ENCODE measurements around the gene RPL29.

The RPL29 gene

GRCh38 chr3:51980253-51980652 lies 15.4 kb downstream of the RPL29 start:
- DNase-seq, result no peak

GRCh38 chr3:51978143-51978502 lies 17.6 kb downstream of the RPL29 start:
- DNase-seq, result no peak

- no peak for DNase-seq
Measured at GRCh38 chr3:51977446-51978142, 18.1 kb downstream of the RPL29 start.

DNA sequence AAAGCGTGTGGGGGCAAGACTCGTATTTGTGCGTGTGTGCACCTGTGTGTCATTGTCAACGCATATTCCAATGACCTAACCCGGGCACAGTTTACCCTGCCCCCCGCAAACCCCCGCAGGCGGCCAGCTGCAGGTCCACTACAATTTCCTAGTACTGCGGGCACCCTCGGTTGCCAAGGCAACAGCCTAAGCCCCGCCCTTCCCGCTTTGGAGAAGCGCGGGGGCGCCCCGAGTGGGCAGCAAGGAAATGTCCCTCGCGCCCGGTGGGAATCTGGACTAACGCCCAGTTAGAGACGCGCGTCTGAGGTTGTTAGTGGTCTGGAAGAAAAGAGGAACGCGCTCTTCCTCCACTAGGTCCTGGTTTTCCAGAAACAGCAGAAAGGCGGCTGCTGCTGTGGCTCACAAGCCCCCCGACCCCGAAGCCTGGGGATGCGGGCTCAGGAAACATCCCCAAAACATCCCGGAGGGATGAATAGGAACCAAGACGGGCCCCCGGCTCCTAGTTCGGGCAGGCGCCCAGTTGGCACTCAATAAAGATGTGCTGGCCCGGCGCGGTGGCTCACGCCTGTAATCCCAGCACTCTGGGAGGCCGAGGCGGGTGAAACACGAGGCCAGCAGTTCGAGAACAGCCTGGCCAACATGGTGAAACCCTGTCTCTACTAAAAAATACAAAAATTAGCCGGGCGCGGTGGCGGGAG lies 19.7 kb downstream of the RPL29 start:
- peak; percentile 46 to 54 for DNase-seq

- DNase-seq, result peak; percentile 73 to 76
Measured at GRCh38 chr3:51974963-51975851, 20.5 kb downstream of the RPL29 start, which contains the start of gene ABHD14A. Gene ABHD14A (plus strand): TSS chr3:51975064. CDS start chr3:51975136, 72 bp downstream.

DNA sequence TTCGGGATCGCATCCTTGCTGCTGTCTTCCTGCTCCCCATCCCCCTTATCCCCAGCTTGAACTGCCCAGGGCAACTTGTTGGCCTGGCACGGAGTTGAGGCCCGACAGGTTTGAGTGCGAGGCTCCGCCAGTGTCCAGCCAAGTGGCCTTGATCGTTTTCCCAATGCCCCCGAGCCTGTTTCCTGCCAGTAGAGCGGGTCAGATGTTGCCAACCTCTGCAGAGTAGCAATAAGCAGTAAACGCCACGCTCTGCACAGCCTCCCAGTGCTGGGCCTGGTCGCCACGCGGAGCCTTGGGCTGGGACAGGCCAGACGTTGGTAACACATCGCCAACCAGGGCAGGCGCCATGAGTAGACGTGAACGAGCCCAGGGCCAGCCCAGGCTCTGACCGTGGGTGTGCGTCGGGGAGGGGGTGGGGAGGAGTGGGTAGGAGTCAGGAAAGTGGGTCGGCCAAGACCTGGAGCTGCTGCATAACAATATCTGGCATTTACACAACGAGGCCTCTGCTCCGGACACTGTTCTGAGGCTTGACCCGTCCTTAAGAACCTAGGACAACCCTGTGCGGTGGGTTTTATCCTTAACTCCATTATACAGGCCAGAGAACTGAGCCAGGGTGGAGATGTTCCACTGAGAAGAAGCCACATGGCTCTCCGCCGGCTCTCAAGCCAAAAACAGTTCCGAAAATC lies 21.3 kb downstream of the RPL29 start:
- DNase-seq, result peak in 1 of 2 donors; percentile 48

GRCh38 chr3:51971350-51971749 lies 24.3 kb downstream of the RPL29 start:
- DNase-seq, result no peak

DNA sequence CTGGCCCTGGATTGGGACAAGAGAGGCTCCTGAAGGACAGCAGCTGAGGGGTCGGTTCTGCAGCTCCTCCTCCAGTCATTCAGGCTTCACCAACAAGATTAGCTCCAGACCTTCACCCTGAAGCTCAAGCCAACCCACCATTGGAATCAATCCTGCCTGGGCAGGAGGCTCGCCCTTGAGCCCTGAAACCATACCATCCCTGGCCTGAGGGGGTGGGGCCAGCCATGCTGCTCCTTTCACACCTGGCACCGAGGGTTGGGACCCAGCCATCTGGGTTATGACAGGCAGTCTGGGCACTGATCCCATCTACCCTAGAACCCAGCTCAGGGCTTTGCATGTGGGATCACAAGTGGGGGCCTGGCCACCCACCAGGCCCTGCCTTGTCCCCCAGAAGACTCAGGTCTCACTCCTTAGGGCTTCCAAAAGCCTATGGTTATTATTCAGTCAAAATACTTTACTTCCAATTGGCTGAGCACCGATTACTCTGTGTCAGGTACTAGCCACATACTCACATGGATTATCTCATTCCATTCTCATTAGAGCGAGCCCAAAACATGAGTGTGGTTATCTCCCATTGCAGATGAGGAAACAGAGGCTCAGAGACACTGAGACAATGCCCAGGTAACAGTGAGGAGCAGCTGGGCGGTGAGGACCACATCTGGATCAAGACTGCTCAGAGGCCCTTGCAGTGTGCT lies 24.9 kb downstream of the RPL29 start:
- DNase-seq, result no peak

- DNase-seq, result no peak
Measured at GRCh38 chr3:51969841-51970240, 25.9 kb downstream of the RPL29 start.

DNA sequence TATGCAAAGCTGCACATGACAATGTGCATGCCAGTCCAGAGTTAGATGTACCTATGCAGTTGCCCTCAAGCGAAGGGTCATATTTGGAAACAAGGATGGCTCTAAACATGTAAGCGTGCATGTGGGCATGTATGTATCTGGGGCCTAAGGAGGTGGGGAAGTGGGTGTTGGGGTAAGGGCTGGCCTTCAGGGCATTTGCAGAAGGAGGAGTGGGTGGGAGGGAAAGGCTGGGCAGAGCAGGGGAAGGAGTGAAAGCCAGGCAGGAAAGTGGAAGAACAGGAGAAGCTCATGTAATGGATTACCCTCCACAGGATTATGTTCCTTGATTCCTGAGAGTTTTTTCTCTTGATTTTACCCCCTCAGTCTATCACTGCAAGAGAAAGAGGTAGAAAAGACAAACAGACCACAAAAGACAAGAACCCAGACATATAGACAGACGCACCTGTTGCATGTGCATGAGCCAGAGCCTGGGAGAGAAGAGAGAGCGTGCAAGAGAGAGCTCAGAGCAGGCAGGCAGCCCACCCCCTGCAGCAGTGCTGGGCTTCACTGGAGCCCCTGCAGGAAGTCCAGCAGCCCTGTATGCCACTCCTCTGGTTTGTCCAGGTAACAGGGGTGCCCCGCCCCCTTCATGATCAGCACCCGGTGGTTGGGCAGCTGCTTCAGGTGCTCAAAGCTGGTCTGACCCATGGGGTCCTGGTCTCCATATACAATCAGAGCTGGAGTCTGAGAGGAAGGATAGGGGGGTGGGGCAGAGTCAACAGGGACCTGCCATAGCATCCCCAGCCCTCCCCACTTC lies 26.6 kb downstream of the RPL29 start:
- DNase-seq, result no peak

- no peak for DNase-seq
Measured at GRCh38 chr3:51968170-51968775, 27.4 kb downstream of the RPL29 start.

- DNase-seq, result peak; percentile 41 to 57
Measured at GRCh38 chr3:51967384-51968169, 28.1 kb downstream of the RPL29 start, which contains the start of gene PCBP4. Gene PCBP4 (minus strand): TSS chr3:51967454. CDS start chr3:51961240, 6,214 bp downstream.

GRCh38 chr3:51966922-51967383 lies 28.7 kb downstream of the RPL29 start:
- no peak for DNase-seq

GRCh38 chr3:51966486-51966885 lies 29.2 kb downstream of the RPL29 start:
- DNase-seq, result no peak

GRCh38 chr3:51966016-51966415 lies 29.7 kb downstream of the RPL29 start:
- no peak for DNase-seq

GRCh38 chr3:51964521-51964920 lies 31.2 kb downstream of the RPL29 start:
- no peak for DNase-seq

GRCh38 chr3:51963951-51964451 lies 31.7 kb downstream of the RPL29 start:
- no peak for DNase-seq

DNA sequence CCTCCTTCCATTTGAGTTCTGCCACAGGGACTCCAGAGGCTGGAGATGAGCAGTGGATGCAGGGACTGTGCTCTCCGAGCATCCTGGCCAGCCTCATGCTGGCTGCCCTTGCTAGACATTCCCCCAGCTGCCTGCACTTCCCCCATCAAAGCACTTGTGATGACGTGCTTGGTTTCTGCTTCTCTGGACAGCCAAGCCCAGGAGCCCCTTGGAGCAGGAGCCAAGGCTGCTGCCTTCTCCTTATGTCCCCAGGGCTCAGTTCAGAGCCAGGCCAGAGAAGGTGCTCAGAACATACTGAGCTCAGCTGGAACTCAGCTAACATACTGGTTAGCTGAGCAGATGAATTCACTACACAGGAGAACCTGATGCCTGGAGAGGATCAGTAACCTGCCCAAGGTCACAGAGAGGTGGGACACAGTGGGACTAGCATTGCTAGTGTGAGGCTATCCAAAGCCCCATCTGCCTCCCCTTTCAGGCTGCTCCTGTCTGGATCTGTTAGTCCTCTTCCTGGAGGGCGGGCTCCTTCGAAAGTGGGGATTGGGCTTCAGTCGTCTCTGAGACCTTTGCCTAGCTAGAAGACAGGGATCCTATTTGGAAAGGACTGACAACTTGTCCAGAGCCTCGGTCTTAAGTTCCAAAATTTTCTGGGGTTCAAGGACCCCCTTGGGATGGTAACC lies 32.7 kb downstream of the RPL29 start:
- no peak for DNase-seq

All from stimulated activated CD4-positive, alpha-beta T cell treated with anti-CD3 and anti-CD28 coated beads, Interleukin-2, amount 100 ng/mL, for 24 hours (primary cell).